Stimulated activated CD8-positive, alpha-beta memory T cell treated with anti-CD3 and anti-CD28 coated beads, Interleukin-15, amount 100 ng/mL, for 24 hours (primary cell): ENCODE data around the gene TSPAN8.
"Not testable (repeated sequence)": the region's sequence is repeated elsewhere in the genome, so short reads cannot be mapped to it uniquely, and the experiment has no call there.

Experiments
- DNase-seq: peaks from one replicate; pipeline ENCODE4 v3.0.0-alpha.2; 2020; ENCODE audit warnings: low read depth

Gene TSPAN8

DNA sequence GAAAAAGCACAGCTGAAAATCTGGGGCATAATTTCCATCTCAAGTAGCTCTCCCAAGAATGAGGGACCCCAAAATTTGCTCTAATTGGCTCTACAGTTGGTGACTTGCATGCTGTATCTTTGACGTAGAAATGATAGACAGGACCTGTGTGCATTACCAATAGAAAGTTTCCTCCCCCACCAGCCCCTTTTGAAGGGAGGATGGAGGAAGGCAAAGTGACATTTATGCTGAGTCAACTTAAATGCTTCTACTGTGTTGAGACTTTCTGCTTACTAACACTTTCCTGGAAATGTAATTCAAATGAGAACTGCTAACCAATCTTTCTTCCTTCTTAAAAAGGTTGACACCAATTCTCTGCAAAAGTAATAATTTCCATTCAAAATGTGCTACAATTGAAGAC is 31.9 kb downstream of the TSPAN8 start:
- DNase-seq, result no peak

DNA sequence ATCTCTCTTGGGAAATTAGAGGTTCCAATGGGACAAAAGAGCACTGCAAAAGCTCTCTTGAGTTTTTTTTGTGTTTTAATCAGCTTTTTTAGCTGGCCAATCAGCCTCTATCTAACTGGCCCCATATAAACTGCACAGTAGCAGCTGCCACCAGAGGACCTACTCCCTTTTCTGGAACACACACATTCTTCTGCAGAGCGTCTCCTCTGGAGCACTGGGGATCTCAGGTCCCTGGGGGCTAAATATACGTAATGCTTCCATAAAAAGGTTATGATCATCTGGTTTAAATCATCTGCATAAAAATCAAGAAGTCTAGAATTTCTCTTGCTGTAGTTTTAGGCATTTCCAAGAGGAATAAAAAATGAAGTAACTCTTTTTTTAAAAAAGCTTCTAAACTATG is 32.3 kb downstream of the TSPAN8 start:
- DNase-seq, result no peak

DNA sequence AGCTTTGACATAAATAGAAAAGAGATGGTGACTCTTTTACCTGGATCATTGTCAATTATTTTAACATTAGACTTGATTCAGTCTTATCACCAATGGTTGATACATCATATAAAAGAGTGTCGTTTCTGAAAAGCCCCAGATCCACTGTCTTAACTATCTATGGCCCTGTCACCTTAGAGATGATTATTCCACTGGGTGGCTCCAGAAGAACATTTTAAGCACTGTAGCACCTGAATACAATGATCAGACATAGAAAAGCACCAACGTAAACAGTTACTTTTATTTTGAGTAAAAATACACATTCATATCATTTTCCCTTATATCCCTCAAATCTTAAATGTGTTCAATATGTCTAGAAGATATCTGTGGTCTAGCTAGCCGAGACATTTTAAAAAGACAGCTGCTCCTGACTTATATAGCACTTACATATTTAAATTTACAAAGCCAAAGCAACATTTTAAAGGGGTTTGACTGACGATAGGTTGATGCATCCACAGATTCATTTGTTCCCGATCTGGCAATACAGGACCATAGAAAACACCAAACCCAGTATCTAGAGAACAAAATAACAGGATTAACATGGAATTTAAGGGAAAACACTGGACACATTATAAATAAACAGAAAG is 32.9 kb downstream of the TSPAN8 start:
- DNase-seq, result no peak

DNA sequence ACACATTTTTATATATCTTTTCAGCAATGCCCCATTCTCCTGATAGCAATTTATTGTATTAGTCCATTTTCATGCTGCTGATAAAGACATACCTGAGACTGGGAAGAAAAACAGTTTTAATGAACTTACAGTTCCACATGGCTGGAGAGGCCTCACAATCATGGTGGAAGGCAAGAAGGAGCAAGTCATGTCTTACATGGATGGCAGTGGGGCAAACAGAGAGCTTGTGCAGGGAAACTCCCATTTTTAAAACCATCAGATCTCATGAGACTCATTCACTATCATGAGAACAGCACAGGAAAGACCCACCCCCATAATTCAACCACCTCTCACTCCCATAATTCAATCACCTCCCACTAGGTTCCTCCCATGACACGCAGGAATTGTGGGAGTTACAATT is 44.7 kb downstream of the TSPAN8 start:
- not testable (repeated sequence) for DNase-seq

DNA sequence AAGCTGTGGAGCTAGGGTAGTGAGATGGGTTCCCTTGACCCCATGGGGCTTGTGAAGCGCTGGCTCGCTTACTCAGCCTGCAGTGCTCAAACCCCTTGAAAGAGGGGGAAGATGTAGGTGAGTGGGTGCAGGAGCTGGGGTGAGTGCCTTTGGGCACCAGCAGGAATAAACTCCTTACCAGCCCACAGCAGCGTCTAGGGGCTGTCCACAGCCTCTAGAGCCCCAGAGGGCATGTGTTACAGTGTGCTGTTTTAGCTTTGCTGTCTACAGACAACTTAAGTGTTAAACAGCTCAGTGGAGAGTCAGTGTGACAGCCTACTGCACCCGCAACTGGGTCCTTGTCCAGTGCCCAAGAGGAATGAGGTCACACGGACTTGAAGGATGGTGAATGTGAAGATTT is 48.0 kb downstream of the TSPAN8 start:
- DNase-seq, result no peak

DNA sequence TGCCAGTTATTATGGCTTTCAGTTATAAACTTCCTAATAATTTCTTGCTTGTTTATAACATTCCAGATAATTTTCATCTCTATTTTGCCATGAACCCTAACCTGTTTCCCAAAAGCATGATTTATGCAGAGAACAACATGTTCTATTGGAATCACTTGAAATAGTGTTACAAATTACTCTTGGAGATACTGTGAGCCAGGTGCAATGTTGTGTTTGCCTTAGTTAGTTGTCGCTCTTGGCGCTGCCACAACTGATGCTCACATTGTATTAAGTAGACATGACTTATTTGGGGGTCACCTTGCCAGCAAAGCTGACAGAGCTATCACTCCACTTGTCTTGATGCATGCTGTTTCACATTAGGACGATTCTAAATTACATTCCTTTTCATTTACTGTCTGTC is 49.4 kb downstream of the TSPAN8 start:
- no peak for DNase-seq

DNA sequence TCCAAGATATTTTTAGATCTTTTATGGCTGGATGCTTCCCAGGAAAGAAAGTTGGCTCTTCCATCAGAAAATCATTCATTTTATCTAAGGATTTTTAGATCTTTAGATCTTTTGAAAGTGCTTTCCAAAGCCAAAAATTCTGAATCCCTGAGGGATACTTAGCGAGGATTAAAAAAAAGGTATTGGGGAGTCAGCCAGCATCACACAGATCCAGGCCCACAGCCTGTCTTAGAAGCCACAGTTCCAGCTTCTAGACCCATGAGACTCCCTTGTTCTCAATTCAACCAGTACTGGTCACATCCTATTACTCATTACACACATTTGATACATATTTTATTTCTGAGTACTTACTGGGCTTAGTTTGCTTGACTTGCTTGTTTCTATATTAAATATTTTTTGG is 49.9 kb downstream of the TSPAN8 start:
- no peak for DNase-seq

DNA sequence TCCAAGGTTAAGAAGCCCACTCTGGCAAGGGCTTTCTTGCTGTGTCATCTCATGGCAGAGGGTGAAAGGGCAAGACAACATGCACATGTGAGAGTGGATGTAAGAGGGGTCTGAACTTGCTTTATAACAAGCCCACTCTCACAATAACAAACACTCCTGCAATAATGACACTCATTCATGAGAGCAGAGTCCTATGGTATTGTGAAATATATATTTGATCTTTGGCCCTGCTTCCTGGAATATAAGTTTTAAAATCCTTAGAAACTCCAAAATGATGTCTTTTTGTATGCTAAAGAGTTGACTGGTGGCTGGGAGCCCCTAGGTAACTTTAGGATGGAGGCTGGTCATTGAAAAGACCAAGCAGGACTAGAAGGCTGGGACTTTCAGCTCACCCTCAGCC is 51.8 kb downstream of the TSPAN8 start:
- DNase-seq, result no peak

DNA sequence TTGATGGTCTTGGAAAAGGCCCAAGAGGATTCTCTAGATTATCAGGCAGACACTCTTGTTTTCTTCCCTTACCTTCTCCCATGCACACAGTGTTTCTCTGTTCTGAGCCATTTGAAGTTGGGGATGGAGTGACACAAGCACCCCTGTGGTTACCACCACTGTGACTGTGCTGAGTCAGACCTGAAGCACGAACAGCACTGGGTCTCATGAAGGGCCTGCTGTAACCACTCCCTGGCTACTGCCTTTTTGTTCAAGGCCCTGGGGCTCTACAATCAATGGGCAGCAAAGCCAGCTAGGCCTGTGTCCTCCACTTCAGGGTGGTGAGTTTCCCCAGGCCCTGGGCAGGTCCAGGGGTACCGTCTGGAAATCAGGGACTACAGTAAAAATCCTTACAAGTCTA is 65.5 kb downstream of the TSPAN8 start:
- no peak for DNase-seq

DNA sequence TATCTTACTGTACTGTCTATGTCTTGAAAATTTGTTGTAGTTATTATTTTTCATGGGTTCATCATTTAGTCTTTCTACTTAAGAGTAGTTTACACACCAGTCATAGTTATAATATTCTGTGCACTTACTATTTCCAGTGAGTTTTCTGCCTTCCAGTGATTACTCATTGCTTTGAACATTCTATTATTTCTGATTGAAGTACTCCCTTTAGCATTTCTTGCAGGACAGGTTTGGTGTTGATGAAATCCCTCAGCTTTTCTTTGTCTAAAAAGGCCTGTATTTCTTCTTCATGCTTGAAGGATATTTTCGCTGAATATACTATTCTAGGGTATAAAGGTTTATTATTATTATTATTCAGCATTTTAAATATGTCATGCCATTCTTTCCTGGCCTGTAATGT is 66.8 kb downstream of the TSPAN8 start:
- no peak for DNase-seq

DNA sequence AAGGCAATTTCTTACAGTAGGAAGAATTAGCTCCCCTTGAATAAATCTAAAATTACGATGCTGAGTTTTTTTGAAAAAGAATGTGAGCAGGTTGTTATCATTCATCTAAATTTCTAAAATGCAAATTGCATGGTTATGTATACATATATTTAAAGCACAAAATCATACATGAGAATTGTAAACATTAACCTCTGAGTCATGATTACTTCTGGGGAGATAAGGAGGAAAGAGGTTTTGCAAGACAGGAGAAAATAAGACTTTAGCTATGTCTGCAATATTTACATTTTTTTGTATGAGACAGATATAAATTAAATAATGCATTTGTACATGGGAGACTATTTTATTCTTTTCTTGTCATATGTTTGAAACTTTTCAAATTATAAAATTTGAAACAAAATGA is 72.2 kb downstream of the TSPAN8 start:
- no peak for DNase-seq

DNA sequence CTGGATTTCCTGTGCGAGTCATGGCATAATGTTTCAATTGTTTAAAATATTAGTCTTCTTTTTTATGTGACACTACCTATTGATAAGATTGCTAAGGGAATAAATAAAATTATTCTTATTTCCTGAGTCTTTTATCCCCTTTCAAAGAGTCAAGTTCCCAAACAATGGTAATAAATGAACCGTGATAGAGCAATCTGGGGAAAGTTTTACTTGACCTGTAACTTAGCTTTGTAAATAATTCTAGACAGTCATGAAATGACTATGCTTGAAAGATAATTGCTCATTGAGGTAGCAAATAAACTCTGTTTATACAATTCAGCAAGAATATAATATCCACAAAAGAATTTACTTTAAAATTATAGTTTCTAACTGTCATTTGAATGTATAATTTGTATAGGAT is 82.1 kb downstream of the TSPAN8 start:
- no peak for DNase-seq
